DMS153 treated with DMSO at 0.1 percent for 48 hours (cell line): ENCODE measurements around the gene CYP19A1.
"Not testable (repeated sequence)": the region's sequence is repeated elsewhere in the genome, so short reads cannot be mapped to it uniquely, and the experiment has no call there.

Experiments used
- DNase-seq: peaks from one replicate; lab custom pipeline; 2025; ENCODE audit not compliant: unreplicated experiment; lab: John Stamatoyannopoulos, UW

Gene CYP19A1

DNA sequence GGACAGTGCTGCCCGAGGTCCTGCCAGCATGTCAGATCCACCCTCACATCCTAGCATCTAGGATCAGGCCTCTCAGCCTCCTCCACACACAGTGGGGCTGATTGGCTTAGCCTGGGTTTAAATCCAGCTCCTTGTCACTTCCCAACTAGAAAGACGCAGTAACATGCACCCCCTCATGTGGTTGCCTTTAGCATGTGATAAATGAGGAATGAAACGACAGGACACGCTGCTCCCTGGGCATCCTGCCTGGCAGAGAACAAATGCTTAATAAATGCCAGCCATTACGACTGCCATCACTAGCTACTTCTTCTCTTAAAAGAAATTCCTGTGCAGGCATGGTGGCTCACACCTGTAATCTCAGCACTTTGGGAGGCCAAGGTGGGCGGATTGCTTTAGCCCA lies 149.6 kb downstream of the CYP19A1 start:
- DNase-seq: not testable (repeated sequence)

DNA sequence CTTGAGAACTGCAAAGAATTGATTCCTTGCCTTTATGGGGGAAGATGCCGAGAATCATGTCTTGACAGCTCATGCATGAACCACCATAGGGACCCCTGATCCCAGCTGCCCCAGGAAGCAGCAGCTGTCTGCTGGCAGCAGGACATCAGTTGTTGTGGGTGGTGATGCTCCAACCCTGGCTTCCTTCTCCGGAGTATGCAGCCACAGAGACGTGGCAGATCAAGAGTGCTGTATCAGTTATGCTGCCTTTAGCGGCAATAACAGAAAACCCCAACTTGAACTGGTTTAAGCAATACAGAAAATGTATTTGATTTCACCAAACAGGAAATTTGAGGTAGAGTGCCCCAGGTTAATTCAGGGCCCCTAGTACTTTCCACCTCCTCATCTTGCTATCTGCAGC lies 151.5 kb downstream of the CYP19A1 start:
- no peak for DNase-seq

DNA sequence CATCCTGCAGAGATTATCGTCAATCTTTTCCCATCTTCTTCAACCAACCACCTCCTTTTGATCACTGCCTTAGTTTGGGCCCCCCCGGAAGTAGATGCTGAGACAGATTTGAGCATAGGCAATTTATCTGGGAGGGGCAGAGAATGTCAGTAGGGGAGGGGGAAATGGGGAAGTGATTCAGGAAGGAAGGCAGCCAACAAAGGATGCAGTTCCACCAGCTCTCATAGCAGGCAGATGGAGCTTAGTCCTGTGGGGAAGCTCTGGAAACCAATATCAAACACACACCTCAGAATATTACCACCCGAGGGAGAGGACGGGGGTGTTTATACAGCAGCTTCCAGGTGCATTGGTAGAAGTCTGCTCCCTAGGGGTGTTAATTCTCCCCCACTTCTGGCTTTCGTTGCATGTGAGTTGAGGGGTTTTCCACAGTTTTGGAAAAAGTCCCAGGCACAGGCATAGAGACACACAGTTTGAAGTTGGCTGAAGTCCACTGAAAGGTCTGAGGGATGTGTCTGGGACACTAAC lies 152.2 kb downstream of the CYP19A1 start:
- DNase-seq: no peak

GRCh38 chr15:51185213-51186159 lies 152.9 kb downstream of the CYP19A1 start:
- no peak for DNase-seq

- no peak for DNase-seq
Observed at GRCh38 chr15:51184627-51185026, 153.8 kb downstream of the CYP19A1 start.

DNA sequence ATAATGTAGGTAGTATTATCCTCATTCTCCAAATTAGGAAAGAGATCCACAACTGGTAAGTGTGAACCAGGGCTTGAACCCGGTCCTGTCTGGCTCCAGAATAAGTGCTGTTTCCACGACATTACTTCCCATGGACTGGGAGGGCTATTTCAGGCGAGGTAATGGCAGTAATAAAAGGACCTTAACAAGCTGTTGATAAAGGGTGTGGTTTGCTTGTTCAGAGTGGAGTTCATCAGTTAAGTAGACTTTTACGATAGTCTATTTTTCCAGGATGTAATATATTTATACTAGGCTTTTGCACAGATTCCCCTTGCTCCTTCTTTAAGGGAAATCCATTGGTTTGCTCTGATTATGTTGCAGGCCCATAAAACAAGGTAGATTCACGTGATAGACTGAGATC lies 155.3 kb downstream of the CYP19A1 start:
- no peak for DNase-seq

- DNase-seq: no peak
Observed at GRCh38 chr15:51181905-51182304, 156.5 kb downstream of the CYP19A1 start.

- DNase-seq: no peak
Observed at GRCh38 chr15:51181221-51181620, 157.2 kb downstream of the CYP19A1 start.

DNA sequence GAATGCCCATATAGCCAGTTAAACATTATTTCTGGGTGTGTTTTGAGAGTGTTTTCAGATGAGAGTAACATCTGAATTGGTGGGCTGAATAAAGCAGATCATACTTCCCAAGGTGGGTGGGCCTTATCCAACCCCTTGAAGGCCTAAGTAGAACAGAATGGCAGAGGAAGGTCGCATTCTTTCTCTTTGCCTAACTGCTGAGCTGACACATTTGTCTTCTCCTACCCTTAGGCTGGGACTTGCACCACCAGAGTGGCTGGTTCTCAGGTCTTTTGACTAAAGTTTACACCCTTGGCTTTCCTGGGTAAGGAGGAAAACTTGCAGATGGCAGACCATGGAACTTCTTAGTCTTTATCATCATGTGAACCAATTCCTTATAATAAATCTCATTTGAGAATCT lies 157.9 kb downstream of the CYP19A1 start:
- no peak for DNase-seq

- DNase-seq: no peak
Observed at GRCh38 chr15:51180011-51180410, 158.4 kb downstream of the CYP19A1 start.

GRCh38 chr15:51172193-51172592 lies 166.2 kb downstream of the CYP19A1 start:
- DNase-seq: no peak

DNA sequence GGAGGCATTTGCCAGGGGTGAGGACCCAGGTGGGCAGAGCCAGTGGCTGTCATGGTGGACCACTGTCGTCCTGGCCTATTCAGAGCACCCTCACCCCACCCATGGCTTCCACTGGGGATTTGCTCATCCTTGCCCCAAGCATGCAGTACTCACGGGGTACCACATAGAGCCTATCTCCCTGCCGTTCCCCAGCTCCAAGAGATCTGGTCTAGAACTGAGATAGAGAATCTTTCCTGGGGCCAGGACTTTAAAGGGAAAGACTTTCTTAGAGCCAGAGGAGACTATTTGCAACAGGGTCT lies 166.8 kb downstream of the CYP19A1 start:
- DNase-seq: no peak

GRCh38 chr15:51170882-51171633 lies 167.3 kb downstream of the CYP19A1 start:
- DNase-seq: no peak

DNA sequence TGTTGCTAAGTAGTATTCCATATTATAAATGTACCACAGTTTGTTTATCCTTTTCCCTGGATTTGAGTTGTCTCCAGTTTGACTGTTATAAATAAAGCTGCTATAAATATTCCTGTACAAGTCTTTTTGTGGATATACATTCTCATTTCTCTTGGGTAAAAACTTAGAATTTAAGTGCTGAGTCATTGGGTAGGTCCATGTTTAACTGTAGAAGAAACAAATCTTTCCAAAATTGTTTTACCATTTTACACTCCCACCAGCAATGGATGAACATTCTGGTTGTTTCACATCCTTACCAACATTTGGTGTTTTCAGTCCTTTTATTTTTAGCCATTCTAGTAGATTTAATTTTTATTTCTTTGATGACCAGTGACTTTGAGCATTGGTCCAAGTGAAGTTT lies 169.7 kb downstream of the CYP19A1 start:
- DNase-seq: no peak

- DNase-seq: no peak
Observed at GRCh38 chr15:51163843-51164242, 174.6 kb downstream of the CYP19A1 start.

GRCh38 chr15:51162865-51163762 lies 175.3 kb downstream of the CYP19A1 start:
- no peak for DNase-seq

DNA sequence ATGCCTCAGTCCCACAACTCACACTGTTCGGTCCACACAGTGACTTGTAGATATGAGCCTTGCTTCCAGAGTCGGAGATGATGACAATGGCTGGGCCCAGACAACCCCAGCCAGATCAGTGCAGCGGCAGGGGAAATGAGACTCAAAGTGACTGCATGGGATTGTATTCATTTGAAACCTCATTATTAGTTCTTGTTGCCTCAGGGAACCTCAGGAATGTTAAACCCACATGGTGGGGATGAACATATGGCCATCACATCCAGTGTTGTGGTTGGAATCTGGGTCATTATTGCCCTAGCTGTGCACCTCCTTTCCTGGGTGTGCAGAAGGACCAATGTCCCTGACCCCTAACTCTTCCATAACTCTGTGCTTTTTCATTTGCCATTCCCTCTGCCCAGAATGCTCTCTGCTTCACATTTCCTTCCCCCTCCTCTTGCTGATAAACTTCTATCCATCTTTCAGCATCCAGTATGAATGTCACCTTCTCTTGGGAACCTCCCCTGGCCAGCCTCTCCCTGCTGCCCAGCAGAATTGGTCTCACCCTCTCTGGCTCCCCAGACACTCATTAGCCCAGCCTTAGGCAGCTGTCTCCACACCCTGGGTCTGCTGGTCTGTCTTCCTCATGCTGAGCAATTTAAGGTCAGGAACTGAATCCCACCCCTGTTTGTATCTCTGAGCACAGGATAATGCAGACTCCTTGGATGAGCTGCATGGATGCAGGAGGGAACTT lies 176.7 kb downstream of the CYP19A1 start:
- DNase-seq: no peak

- DNase-seq: no peak
Observed at GRCh38 chr15:51160484-51160883, 177.9 kb downstream of the CYP19A1 start.
